Measurements from ENCODE around the gene PUM2. TPM values are rescaled to one million over a fixed set of nuclear protein-coding genes. Genes with fewer than 3 reads are reported as not detected.

PUM2 gene
- total RNA-seq, 1 experiment from 2014 or later: 104 TPM

GRCh38 chr2:20227894-20228505 lies 122.6 kb downstream of the PUM2 start:
- H3K27ac Mint-ChIP-seq: no peak overlapping the region

More at GRCh38 chr2:20227894-20228505, 122.6 kb downstream of the PUM2 start:
- peaks cover 17% of the 10 kb centered on the region for H3K27me3 Mint-ChIP-seq (ENCODE audit: low read depth)
- H3K4me1 Mint-ChIP-seq: peaks cover 29% of the 10 kb centered on the region
- DNase-seq (ENCODE audit: low spot score) (no peak), ATAC-seq (no peak)
- H3K4me3 Mint-ChIP-seq: no peak overlapping the region
- no peak for TF ChIP-seq JAZF1 (CRISPR knock-in tag; IDR thresholded peaks at IDR 0.05)
- no peak for TF ChIP-seq SOX15 (CRISPR knock-in tag; IDR thresholded peaks at IDR 0.05)
- TF ChIP-seq ZNF423 (CRISPR knock-in tag; IDR thresholded peaks at IDR 0.05): no peak
- no peak for TF ChIP-seq RORB (CRISPR knock-in tag; IDR thresholded peaks at IDR 0.05)
- no peak for TF ChIP-seq USF2 (CRISPR knock-in tag; IDR thresholded peaks at IDR 0.05)
- no peak for TF ChIP-seq ZNF396 (CRISPR knock-in tag; IDR thresholded peaks at IDR 0.05; ENCODE audit: borderline replicate concordance)
- TF ChIP-seq, protein P1, sequence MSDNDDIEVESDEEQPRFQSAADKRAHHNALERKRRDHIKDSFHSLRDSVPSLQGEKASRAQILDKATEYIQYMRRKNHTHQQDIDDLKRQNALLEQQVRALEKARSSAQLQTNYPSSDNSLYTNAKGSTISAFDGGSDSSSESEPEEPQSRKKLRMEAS (CRISPR knock-in tag; IDR thresholded peaks at IDR 0.05): no peak
- TF ChIP-seq USF1 (CRISPR knock-in tag; IDR thresholded peaks at IDR 0.05): no peak
- no peak for TF ChIP-seq NFYB (CRISPR knock-in tag; conservative IDR thresholded peaks at IDR 0.05; ENCODE audit: low read depth)
- TF ChIP-seq, protein P2, sequence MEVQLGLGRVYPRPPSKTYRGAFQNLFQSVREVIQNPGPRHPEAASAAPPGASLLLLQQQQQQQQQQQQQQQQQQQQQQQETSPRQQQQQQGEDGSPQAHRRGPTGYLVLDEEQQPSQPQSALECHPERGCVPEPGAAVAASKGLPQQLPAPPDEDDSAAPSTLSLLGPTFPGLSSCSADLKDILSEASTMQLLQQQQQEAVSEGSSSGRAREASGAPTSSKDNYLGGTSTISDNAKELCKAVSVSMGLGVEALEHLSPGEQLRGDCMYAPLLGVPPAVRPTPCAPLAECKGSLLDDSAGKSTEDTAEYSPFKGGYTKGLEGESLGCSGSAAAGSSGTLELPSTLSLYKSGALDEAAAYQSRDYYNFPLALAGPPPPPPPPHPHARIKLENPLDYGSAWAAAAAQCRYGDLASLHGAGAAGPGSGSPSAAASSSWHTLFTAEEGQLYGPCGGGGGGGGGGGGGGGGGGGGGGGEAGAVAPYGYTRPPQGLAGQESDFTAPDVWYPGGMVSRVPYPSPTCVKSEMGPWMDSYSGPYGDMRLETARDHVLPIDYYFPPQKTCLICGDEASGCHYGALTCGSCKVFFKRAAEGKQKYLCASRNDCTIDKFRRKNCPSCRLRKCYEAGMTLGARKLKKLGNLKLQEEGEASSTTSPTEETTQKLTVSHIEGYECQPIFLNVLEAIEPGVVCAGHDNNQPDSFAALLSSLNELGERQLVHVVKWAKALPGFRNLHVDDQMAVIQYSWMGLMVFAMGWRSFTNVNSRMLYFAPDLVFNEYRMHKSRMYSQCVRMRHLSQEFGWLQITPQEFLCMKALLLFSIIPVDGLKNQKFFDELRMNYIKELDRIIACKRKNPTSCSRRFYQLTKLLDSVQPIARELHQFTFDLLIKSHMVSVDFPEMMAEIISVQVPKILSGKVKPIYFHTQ (CRISPR knock-in tag; IDR thresholded peaks at IDR 0.05): no peak
- TF ChIP-seq, protein P3, sequence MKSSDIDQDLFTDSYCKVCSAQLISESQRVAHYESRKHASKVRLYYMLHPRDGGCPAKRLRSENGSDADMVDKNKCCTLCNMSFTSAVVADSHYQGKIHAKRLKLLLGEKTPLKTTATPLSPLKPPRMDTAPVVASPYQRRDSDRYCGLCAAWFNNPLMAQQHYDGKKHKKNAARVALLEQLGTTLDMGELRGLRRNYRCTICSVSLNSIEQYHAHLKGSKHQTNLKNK (CRISPR knock-in tag; IDR thresholded peaks at IDR 0.05): no peak
- TF ChIP-seq CREM (CRISPR knock-in tag; IDR thresholded peaks at IDR 0.05): no peak
- no peak for TF ChIP-seq CTCF (IDR thresholded peaks at IDR 0.05)
- TF ChIP-seq, protein P4, sequence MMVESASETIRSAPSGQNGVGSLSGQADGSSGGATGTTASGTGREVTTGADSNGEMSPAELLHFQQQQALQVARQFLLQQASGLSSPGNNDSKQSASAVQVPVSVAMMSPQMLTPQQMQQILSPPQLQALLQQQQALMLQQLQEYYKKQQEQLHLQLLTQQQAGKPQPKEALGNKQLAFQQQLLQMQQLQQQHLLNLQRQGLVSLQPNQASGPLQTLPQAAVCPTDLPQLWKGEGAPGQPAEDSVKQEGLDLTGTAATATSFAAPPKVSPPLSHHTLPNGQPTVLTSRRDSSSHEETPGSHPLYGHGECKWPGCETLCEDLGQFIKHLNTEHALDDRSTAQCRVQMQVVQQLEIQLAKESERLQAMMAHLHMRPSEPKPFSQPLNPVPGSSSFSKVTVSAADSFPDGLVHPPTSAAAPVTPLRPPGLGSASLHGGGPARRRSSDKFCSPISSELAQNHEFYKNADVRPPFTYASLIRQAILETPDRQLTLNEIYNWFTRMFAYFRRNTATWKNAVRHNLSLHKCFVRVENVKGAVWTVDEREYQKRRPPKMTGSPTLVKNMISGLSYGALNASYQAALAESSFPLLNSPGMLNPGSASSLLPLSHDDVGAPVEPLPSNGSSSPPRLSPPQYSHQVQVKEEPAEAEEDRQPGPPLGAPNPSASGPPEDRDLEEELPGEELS (CRISPR knock-in tag; IDR thresholded peaks at IDR 0.05): no peak
- ChIA-PET CTCF (interaction anchor here (0.8 to 1.2 kb wide), 2 partner anchors 63 to 92 kb away, joined by 3 to 4 read pairs; no protein-coding TSS in a partner anchor), POLR2A (no interaction called here)
- H3K36me3 Mint-ChIP-seq: no peaks in the 10 kb centered on the region
- H3K9me3 Mint-ChIP-seq: peaks cover 4% of the 10 kb centered on the region; the same call in 1 of the 2 replicates
